Fibroblast of gingiva (primary cell): ENCODE results near the gene ZFAND5.

ENCODE experiments used
- DNase-seq: peaks from one replicate; pipeline ENCODE4 v3.0.0-alpha.2; 2011; ENCODE audit warnings: low read depth

Gene ZFAND5

DNA sequence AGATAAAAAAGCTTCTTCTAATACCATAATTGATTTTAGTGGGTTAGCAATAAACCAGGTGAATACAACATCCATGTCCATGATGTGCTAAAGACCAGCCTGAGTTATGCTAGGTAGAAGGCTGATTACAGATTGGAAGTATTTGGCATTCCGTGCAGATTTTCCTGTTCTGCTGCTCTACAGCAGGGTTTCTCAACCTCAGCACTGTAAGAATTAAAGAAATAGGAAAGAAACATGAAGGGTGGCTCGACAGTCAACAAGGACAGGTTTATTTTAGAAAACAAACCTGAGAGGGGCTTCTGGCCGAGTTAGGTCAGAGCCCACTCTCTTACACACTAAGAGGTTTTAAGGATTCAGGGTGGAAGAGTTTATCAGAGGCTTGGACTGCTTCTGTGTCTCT is 42.3 kb downstream of the ZFAND5 start:
- DNase-seq: no peak

DNA sequence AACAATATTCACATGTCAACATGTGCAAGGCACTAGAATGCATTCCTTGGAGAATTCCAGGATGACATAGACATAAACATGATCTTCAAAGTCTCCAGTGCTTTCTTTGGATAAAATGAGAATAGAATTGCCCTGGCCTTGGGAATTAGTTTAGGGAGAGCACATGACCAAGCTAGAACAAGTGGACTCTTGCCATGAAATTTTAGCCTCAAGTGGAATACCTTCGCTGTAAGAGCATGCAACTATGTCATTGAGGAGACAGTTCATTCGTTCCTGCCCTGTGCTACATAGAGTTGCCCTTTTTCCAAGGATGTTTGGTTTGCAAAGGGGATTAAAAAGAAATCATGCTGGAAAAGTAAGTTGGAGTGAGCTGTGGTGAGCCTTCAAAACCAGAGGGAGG is 42.7 kb downstream of the ZFAND5 start:
- DNase-seq: peak; percentile 11

DNA sequence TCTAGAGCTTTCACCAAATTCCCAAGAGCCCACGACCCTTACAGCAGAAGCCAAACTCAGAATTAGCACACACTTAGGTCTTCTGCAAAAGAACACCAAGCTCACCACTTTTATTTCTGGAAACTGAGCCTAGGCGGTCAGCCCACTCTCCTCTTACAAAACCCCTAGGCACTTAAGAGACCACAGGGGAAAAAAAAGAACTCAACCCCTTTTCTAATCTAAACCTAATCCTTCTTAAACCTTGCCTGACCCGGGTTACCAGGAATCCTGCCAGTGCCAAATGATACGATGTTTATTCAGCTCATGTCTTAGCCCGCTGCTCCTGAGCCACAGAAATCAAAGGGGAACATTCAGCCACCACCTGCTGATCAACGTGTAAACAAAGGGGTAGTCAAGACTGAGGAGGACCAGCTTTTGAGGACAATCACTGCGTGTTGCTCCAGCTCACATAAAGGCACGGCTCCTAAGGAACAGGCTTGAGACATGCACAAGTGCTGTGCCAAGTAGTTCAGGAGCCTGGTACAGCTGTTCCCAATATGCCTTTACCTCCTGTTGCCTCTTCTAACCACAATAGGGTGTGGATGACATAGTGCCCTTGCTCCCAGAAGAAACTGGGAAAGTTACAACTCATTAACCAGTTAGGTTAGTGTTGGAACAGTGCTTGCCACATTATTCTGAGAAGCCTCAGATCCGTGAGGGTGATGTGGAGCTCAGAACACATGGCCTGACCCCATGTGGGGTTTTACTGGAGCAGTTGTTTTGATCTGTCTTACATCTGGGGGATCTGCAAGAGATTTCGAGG is 49.3 kb downstream of the ZFAND5 start:
- DNase-seq: peak; percentile 96

DNA sequence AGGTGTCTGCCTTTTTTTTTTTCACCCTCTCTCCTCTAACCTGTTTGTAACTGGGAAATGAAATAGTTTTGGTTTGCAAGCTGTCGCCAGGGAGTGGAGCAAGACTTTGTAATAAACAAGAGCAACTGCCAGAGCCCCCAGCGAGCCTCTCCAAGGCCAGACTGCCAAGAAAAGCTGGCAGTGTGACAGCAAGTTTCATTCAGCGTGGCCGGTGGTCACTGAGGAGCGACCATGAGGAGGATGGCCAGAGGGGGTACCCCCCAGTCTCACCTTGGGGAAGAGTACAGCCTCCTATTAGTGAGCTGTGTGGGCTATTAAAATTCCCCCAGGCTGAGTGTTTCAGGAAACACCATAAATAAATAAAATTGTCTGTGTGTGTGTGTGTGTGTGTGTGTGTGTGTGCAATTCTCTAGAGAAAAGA is 49.9 kb downstream of the ZFAND5 start:
- peak; percentile 84 for DNase-seq

DNA sequence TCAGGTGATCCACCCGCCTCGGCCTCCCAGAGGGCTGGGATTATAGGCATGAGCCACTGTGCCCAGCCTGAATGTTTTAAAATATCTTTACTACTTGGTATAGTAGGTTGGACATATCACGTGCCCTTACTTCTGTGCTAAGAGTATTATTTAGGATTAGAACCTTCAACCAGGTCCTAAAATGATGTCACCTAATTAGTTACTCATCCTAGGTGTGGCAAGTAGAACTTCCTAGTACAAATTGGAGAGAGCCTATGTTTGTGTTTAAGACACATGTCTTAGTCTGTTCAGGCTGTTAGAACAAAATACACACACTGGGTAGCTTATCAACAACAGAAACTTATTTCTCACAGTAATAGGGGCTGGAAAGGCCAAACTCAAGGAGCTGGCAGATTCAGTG is 51.5 kb downstream of the ZFAND5 start:
- DNase-seq: no peak

DNA sequence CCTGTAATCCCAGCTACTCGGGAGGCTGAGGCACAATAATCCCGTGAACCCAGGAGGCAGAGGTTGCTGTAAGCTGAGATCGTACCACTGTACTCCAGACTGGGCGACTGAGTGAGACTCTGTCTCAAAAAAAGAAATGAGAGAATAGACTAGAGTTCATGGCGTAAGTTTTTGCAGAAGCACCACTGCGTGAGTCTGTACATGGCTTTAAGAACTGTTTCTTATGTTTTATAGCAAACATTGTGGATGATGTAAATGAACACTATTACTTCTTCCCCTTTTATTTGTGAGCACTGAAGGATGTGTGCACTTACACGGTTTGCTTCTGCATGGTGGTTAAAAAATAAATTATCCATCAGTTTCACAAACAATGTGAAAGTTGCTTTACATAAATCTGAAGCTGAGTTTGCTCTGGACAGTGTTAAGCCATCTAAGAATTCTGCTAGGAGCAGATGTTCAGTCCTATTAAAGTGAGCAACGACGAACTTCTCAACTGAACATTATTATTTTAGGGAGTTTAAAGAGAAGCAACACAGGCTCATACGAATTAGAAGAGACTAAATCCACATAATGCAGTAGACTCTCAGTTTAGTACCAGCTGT is 52.5 kb downstream of the ZFAND5 start:
- DNase-seq: no peak

DNA sequence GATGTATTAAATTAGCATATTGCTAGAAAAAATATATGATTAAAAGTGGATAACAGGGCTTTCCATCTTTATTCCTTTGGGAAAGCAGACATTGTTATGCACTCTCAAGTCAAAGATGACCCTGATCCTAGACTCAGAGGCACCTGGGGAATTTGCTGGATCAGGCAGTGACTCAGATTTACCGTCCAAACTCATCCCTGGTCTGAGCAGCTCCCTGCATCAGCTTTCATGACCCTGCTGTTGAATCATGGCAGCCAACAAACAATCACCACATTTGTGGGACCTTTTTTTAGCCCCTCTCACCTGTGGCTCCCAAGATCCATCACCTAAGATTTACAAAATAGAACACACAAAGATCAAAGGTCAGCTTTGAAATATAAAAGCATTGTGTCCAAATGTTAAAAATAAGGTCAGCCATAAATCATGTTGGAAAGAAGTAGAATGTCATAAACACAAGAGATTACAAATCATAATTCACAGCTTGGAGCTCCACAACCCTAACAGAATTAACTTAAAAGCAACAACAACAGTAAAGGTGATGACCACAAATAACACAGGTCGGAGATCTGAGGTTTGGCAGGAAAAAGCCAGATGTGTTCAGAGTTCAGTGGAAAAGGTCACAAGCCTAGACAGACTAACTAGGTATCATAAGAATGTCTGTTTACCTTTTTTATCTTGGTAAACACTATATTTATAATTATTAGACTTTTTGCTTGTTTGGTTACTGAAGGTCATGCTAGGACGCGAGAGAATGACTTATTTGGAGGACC is 55.5 kb downstream of the ZFAND5 start:
- DNase-seq: no peak

DNA sequence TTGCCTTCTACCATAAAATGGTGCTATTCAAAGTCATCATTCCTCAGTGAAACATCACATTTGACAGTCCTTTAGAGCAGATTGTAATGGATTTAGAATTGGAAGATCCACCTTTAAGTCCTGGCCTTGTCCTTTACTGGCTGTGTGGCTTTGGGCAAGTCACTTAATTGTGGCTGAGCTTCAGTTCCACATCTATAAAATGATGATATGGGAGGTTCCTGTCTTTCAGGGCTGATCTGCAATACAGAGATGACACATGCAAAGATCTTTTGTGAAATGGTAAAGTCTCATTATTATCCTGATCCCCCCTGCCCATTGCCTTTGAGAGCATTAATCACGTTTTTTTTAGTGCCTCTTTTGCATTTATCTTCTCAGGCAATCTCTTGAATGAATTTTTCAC is 58.2 kb downstream of the ZFAND5 start:
- no peak for DNase-seq

DNA sequence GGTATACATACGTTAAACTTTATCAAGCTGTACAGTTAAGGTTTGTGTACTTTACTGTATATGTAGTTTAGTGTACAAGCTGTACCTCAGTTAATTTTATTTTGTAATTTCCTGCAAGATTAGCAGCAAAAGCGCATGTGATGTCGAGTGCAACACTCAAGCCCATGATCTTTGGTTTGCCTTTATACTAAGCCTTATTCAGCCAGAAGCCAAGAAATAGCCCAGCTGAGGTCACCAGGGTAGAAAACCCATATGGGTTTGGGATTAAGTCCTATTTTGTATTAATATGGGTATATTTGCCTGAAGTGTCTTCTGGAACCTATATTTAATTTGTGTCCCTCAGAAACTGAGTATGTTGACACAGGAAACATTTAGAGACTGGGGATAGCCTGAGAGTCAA is 59.3 kb downstream of the ZFAND5 start:
- DNase-seq: no peak

DNA sequence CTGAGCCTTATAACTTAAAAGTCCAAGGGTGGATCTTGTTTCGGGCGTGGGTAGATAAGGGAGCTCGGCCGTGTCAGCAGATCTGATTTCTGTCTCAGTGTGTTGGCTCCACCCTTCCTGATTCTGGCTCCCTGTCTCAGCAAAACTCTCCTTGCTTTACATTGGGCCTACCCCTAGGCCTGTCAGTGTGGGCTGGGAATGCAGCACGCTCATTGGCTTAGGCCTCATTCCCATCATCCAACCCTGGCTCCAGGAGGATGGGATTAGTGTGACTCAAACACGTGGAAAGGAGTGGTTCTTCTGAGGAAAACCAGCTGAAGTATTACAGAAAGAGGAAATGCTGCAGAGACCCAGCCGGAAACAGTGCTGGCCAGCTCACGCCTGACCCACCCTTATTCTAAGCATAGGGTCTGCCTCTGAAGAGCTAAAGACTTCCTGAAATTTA is 59.9 kb downstream of the ZFAND5 start:
- DNase-seq: peak; percentile 77

DNA sequence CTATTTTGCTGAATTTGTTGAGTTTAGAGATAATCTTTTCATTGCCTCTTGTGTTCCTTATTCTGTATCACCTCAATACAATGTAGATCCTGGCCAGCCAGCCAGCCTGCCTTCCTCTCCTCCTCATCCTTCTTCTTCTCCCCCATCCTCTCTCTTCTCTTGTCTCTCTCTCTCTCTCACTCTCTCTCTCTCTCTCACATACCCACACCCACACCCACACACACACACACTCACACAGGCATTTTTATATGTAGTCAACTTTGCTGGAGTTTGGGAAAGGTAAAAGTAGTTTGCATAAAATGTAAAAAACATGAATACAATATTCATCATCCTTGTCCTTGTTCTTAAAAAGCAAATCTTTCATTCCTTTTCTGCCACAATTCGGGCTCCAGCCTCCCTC is 60.5 kb downstream of the ZFAND5 start:
- no peak for DNase-seq
